Calu3 (cell line): ENCODE measurements around the gene CDH4. TPM values are rescaled to one million over a fixed set of nuclear protein-coding genes. Genes with fewer than 3 reads are reported as not detected.

Source experiments
- BruUV-seq: library from RNA; stranded (reverse); fragments of 400-500 nt; replicated peaks from 2 replicates; lab custom pipeline; 2021; lab: Mats Ljungman, UMichigan
- CTCF ChIA-PET: fragments of 300-600 bp; sonication (Branson Sonifier 250); formaldehyde crosslinking; loops from one replicate; lab custom pipeline; 2022; ENCODE audit warnings: antibody characterized with exemption; lab: Charles Lee
- DNase-seq: peaks from one replicate; pipeline ENCODE4 v3.0.0; 2022
- H3K27ac Mint-ChIP-seq: one replicate; pipeline ENCODE4 v1.8.0; 2022; ENCODE audit warnings: mixed read lengths; ENCODE audit not compliant: unreplicated experiment
- H3K27me3 Mint-ChIP-seq: one replicate; pipeline ENCODE4 v1.8.0; 2022; ENCODE audit warnings: mixed read lengths; ENCODE audit not compliant: unreplicated experiment
- H3K36me3 Mint-ChIP-seq: one replicate; pipeline ENCODE4 v1.8.0; 2022; ENCODE audit warnings: mild to moderate bottlenecking, moderate library complexity, mixed read lengths; ENCODE audit not compliant: insufficient read depth, unreplicated experiment
- H3K4me1 Mint-ChIP-seq: one replicate; pipeline ENCODE4 v1.8.0; 2022; ENCODE audit warnings: mild to moderate bottlenecking, low read depth, mixed read lengths; ENCODE audit not compliant: unreplicated experiment
- H3K4me3 Mint-ChIP-seq: one replicate; pipeline ENCODE4 v1.8.0; 2022; ENCODE audit warnings: mild to moderate bottlenecking, low read depth, moderate library complexity, mixed read lengths; ENCODE audit not compliant: unreplicated experiment
- H3K9me3 Mint-ChIP-seq: one replicate; pipeline ENCODE4 v1.8.0; 2022; ENCODE audit warnings: low read depth, mixed read lengths; ENCODE audit not compliant: unreplicated experiment
- intact Hi-C: fragments of 100-400 bp; cut with micrococcal nuclease; formaldehyde crosslinking; loops from one replicate; pipeline ENCODE4 v1.10.0; 2022; ENCODE audit not compliant: unreplicated experiment
- total RNA-seq: library from RNA; stranded (reverse); gene quantifications from 2 replicates; pipeline ENCODE4 v1.2.3, GENCODE V29; 2022
- TF ChIP-seq, protein P1 (sequence below): fragments of 200-600 bp; IDR thresholded peaks from one replicate; pipeline ENCODE4 v1.8.0; 2022; ENCODE audit warnings: antibody characterized with exemption; ENCODE audit not compliant: unreplicated experiment

The CDH4 gene
- total RNA-seq, 1 experiment from 2014 or later = not detected

DNA sequence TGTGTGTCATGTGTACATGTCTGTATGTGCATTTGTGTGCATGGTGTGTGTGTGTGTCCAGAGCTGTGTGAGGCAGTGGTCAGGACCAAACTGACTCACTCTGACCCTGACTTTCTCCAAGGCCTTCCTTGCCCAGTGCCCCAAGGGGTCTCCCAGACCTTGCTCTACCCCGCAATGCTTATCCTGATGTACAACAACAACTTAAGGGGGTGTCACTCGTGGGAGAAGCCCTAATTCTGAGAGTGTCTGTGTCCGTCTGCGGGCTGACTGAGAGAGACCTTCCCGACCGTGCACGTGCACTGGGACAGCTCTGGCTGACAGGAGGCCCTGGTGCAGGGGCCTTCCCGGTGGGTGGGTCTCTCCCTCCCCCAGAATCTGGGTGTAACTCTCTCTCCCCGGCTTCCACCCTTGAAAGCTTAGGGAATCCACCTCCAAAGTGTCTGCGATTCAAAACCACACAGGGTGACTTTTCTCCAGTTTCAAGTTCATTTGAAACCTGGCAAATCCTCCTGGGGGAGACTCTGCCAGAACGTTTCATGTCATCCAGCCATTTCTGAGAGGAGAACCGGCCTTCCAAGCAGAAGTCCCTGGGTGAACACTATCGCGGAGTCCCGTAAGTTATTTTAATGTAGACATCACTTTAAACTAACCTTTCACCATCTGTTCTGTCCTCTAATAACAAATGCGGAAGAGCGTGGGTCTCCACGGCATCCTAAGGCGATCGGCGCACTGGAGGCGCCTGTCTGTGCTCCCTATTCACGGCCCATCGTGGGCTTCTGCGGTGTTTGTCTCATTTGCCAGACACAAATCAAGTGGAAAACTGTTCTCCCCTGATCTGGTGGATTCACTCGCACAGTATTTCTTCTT lies 588.1 kb downstream of the CDH4 start:
- no peaks in the 10 kb centered on the region for H3K9me3 Mint-ChIP-seq
- H3K36me3 Mint-ChIP-seq = no peaks in the 10 kb centered on the region
- H3K4me1 Mint-ChIP-seq = no peaks in the 10 kb centered on the region
- no peak for DNase-seq
- TF ChIP-seq, protein P1, sequence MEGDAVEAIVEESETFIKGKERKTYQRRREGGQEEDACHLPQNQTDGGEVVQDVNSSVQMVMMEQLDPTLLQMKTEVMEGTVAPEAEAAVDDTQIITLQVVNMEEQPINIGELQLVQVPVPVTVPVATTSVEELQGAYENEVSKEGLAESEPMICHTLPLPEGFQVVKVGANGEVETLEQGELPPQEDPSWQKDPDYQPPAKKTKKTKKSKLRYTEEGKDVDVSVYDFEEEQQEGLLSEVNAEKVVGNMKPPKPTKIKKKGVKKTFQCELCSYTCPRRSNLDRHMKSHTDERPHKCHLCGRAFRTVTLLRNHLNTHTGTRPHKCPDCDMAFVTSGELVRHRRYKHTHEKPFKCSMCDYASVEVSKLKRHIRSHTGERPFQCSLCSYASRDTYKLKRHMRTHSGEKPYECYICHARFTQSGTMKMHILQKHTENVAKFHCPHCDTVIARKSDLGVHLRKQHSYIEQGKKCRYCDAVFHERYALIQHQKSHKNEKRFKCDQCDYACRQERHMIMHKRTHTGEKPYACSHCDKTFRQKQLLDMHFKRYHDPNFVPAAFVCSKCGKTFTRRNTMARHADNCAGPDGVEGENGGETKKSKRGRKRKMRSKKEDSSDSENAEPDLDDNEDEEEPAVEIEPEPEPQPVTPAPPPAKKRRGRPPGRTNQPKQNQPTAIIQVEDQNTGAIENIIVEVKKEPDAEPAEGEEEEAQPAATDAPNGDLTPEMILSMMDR = no peak
- peaks cover 13% of the 10 kb centered on the region for H3K27me3 Mint-ChIP-seq
- H3K27ac Mint-ChIP-seq = no peak overlapping the region
- no peak overlapping the region for H3K4me3 Mint-ChIP-seq
- intact Hi-C loops = no loop called here
- BruUV-seq = no TSS peak
- CTCF ChIA-PET = no interaction called here

DNA sequence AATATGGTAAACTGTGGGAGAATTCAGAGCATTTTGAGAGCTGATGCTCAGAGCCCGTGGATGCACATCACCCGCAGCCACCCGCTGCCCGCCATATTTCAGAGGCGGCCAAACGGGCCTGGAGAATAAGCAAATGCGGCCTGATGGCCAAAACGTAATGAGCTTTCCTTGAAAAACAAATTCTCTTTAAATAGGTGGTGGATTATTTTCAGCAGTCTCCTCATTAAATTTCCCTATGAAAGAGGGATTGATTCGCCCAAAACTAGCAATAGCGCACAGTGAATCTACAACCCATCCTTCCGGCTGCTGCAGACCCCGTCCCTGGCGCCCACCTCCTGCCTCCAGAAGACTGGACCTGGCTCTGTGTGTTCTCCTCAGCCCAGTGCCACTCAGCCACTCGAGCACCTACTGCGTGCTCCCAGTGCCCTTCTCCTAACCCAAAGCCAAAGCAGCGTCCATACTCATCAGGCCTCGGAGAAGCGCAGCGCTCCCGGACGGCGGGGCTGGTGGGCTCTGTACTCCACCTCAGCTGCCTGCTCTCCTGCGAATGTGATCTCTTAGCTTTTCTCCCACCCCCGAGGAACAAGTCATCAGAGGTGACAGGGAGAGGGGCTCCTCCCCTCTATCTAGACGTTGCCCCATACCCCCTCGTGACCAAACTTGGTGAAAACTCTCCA lies 588.9 kb downstream of the CDH4 start:
- CTCF ChIA-PET = interaction anchor here (0.5 kb wide), 1 partner anchor 266 kb away, joined by 3 read pairs; no protein-coding TSS in a partner anchor
- intact Hi-C loops = no loop called here
- DNase-seq = no peak
- Mint-ChIP-seq H3K27me3 (peaks cover 20% of the 10 kb centered on the region), H3K4me3 (no peak overlapping the region), H3K36me3 (no peaks in the 10 kb centered on the region), H3K4me1 (no peaks in the 10 kb centered on the region), H3K27ac (no peak overlapping the region), H3K9me3 (no peaks in the 10 kb centered on the region)
- no TSS peak for BruUV-seq
- TF ChIP-seq, protein P1 = no peak

DNA sequence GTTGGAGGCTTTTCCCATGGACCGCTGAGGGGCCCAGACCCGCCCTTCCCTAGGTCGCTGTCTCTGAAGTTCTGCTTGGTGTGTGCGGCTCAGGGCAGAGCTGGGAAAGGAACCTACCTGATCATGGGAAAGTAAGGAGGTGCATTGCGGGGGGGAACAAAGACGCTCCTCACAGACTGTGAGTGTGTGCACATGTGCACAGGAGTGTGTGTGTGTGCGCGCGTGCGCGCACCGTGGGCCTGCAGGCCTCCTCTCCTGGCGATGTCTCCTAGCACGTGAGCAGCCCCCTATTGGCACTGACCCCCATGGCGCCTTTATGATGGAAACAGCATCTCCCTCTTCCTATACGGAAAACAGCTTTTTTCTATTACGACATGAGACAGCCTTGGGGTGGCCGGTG lies 589.5 kb downstream of the CDH4 start:
- H3K27ac Mint-ChIP-seq = no peak overlapping the region

DNA sequence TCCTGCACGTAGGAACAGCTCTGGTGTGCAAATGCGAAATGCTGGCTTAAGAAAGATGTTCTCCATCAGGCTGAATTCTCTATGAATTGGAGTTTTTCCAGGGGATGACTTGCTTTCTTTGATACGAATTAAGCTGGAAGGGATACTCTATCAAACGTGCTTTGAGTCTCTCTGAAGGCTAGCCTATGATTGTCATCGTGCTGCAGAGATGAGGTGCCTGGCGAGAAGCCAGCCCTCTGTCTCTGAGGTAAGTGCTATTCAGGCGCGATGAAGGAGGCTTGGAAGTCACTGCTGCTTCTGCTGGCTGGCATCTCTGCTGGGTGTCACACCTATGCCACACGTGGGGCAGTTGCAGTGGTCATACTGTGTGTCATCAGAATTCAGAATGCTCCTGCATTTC lies 589.9 kb downstream of the CDH4 start:
- H3K36me3 Mint-ChIP-seq = no peaks in the 10 kb centered on the region
- DNase-seq = no peak
- H3K4me3 Mint-ChIP-seq = no peak overlapping the region
- CTCF ChIA-PET = no interaction called here
- TF ChIP-seq, protein P1 = no peak
- H3K27me3 Mint-ChIP-seq = peaks cover 31% of the 10 kb centered on the region
- BruUV-seq = no TSS peak
- intact Hi-C loops = no loop called here
- no peaks in the 10 kb centered on the region for H3K9me3 Mint-ChIP-seq
- no peak overlapping the region for H3K27ac Mint-ChIP-seq
- no peaks in the 10 kb centered on the region for H3K4me1 Mint-ChIP-seq

More for the DNA sequence above, 589.5 kb downstream of the CDH4 start:
- H3K36me3 Mint-ChIP-seq = no peaks in the 10 kb centered on the region
- no peaks in the 10 kb centered on the region for H3K4me1 Mint-ChIP-seq
- CTCF ChIA-PET = no interaction called here
- no TSS peak for BruUV-seq
- no peak for DNase-seq
- peaks cover 27% of the 10 kb centered on the region for H3K27me3 Mint-ChIP-seq
- intact Hi-C loops = no loop called here
- TF ChIP-seq, protein P1 = no peak
- H3K4me3 Mint-ChIP-seq = no peak overlapping the region
- no peaks in the 10 kb centered on the region for H3K9me3 Mint-ChIP-seq
